ENCODE results near the gene NTRK2. TPM values are rescaled to one million over a fixed set of nuclear protein-coding genes. Genes with fewer than 3 reads are reported as not detected.

The NTRK2 gene
- total RNA-seq, 6 experiments from 2014 or later, result 0.18 to 0.49 (median 0.30) TPM

GRCh38 chr9:84775056-84775643 is 105.6 kb downstream of the NTRK2 start:
- Histone ChIP-seq H3K4me3 (no peak overlapping the region), H3K9me3 (no peaks in the 10 kb centered on the region), H3K36me3 (no peaks in the 10 kb centered on the region), H3K4me1 (no peaks in the 10 kb centered on the region), H3K27ac (no peak overlapping the region), H3K27me3 (no peaks in the 10 kb centered on the region)
- intact Hi-C loops (cut with DNase I), result no loop called here
- 66% methylated on average over 3 of the region's 4 CpGs for WGBS (ENCODE audit: insufficient coverage, low coverage, low lambda C conversion rate, missing lambda C conversion rate)
- DNase-seq (no peak), ATAC-seq (no peak)
- TF ChIP-seq, protein P1, sequence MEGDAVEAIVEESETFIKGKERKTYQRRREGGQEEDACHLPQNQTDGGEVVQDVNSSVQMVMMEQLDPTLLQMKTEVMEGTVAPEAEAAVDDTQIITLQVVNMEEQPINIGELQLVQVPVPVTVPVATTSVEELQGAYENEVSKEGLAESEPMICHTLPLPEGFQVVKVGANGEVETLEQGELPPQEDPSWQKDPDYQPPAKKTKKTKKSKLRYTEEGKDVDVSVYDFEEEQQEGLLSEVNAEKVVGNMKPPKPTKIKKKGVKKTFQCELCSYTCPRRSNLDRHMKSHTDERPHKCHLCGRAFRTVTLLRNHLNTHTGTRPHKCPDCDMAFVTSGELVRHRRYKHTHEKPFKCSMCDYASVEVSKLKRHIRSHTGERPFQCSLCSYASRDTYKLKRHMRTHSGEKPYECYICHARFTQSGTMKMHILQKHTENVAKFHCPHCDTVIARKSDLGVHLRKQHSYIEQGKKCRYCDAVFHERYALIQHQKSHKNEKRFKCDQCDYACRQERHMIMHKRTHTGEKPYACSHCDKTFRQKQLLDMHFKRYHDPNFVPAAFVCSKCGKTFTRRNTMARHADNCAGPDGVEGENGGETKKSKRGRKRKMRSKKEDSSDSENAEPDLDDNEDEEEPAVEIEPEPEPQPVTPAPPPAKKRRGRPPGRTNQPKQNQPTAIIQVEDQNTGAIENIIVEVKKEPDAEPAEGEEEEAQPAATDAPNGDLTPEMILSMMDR (IDR thresholded peaks at IDR 0.05), result no peak
- no peak for TF ChIP-seq POLR2A (IDR thresholded peaks at IDR 0.05)

- Histone ChIP-seq H3K4me3 (no peak overlapping the region), H3K9me3 (no peaks in the 10 kb centered on the region), H3K36me3 (no peaks in the 10 kb centered on the region), H3K4me1 (no peaks in the 10 kb centered on the region), H3K27me3 (no peaks in the 10 kb centered on the region), H3K27ac (no peak overlapping the region)
- 65% methylated on average over 4 of the region's 5 CpGs for WGBS (ENCODE audit: insufficient coverage, low coverage, low lambda C conversion rate, missing lambda C conversion rate)
- intact Hi-C loops (cut with DNase I), result no loop called here
- no peak for TF ChIP-seq POLR2A (IDR thresholded peaks at IDR 0.05)
- TF ChIP-seq, protein P1 (IDR thresholded peaks at IDR 0.05), result no peak
- DNase-seq, result no peak
- no peak for ATAC-seq
Measured at GRCh38 chr9:84778570-84778969, 109.0 kb downstream of the NTRK2 start.

GRCh38 chr9:84779883-84780282 is 110.4 kb downstream of the NTRK2 start:
- intact Hi-C loops (cut with DNase I), result no loop called here
- H3K27me3 ChIP-seq, result no peaks in the 10 kb centered on the region
- WGBS (ENCODE audit: insufficient coverage, low coverage, low lambda C conversion rate, missing lambda C conversion rate), result 38% methylated on average over 3 of the region's 3 CpGs

DNA sequence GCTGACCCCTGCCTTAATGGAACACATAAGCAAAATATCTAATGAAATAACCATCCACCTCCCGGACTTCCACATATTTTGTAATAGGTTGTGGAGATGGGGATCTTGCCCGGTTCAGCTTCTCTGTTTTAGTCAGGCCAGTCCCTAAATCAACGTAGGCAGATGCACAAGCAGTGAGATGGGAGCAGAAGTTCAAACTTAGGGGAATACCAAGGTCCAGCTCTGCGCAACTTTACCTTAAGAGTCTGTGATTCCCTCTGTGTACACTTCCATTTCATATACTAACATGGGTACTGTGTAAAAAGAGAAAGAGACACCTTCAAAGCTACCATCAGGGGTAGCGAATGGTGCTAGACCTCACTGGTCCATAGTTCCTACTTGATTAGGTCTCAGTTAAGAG is 110.9 kb downstream of the NTRK2 start:
- Histone ChIP-seq H3K4me3 (no peak overlapping the region), H3K9me3 (no peaks in the 10 kb centered on the region), H3K36me3 (no peaks in the 10 kb centered on the region), H3K27ac (no peak overlapping the region), H3K27me3 (no peaks in the 10 kb centered on the region), H3K4me1 (no peaks in the 10 kb centered on the region)
- DNase-seq, result no peak
- ATAC-seq, result no peak
- intact Hi-C loops (cut with DNase I), result no loop called here
- TF ChIP-seq, protein P1 (IDR thresholded peaks at IDR 0.05), result no peak
- no peak for TF ChIP-seq POLR2A (IDR thresholded peaks at IDR 0.05)
- WGBS (ENCODE audit: insufficient coverage, low coverage, low lambda C conversion rate, missing lambda C conversion rate), result 56% methylated on average over 5 of the region's 5 CpGs

More at GRCh38 chr9:84779883-84780282, 110.4 kb downstream of the NTRK2 start:
- H3K9me3 ChIP-seq, result no peaks in the 10 kb centered on the region
- ATAC-seq (no peak), DNase-seq (no peak)
- no peaks in the 10 kb centered on the region for H3K36me3 ChIP-seq
- TF ChIP-seq POLR2A (IDR thresholded peaks at IDR 0.05), result no peak
- TF ChIP-seq, protein P1 (IDR thresholded peaks at IDR 0.05), result no peak
- H3K4me3 ChIP-seq, result no peak overlapping the region
- H3K4me1 ChIP-seq, result no peaks in the 10 kb centered on the region
- no peak overlapping the region for H3K27ac ChIP-seq
